ENCODE results near the gene DNM3.

The DNM3 gene

GRCh38 chr1:171828794-171829193, 12.5 kb upstream of the DNM3 start:
- Histone ChIP-seq H2BK15ac (ENCODE audit: low read depth, poor library complexity, severe bottlenecking) (no peak overlapping the region), H2BK5ac (ENCODE audit: low read depth, low read length, poor library complexity, severe bottlenecking) (no peak overlapping the region), H3K27me3 (ENCODE audit: control insufficient read depth in 1 of 2, insufficient read depth in 1 of 2, low read length in 2 of 2) (no peaks in the 10 kb centered on the region), H3K14ac (ENCODE audit: low read length in 2 of 2) (no peak overlapping the region), H3K36me3 (ENCODE audit: control insufficient read depth in 1 of 2, insufficient read depth in 2 of 2, low read depth in 1 of 2, low read length in 2 of 2) (no peaks in the 10 kb centered on the region), H4K91ac (ENCODE audit: low read length) (no peak overlapping the region), H4K8ac (ENCODE audit: low read length) (no peak overlapping the region), H3K27ac (ENCODE audit: low read length, poor library complexity, severe bottlenecking) (no peak overlapping the region), H3K4me2 (ENCODE audit: low read length, poor library complexity, severe bottlenecking) (no peak overlapping the region), H3K4me1 (ENCODE audit: control insufficient read depth, insufficient read depth, low read depth, low read length) (no peaks in the 10 kb centered on the region), H3K4ac (ENCODE audit: low read depth in 1 of 2, low read length in 2 of 2) (no peak overlapping the region), H3K18ac (ENCODE audit: low read depth in 1 of 2, low read length in 2 of 2) (no peak overlapping the region), H3K9me3 (ENCODE audit: control insufficient read depth, low read length) (peaks cover 8% of the 10 kb centered on the region), H2BK120ac (ENCODE audit: low read depth, low read length) (no peak overlapping the region), H2AK5ac (ENCODE audit: low read length, severe bottlenecking) (no peak overlapping the region), H3K9ac (ENCODE audit: low read length) (no peak overlapping the region), H3K4me3 (ENCODE audit: insufficient read depth in 1 of 2, low read depth in 1 of 2, low read length in 2 of 2) (no peak overlapping the region), H3K79me1 (replicated peaks; ENCODE audit: low read length, poor library complexity, severe bottlenecking) (no peaks in the 10 kb centered on the region), H3K23ac (ENCODE audit: low read length in 2 of 2) (no peak overlapping the region), H2BK12ac (ENCODE audit: low read length in 2 of 2) (no peak overlapping the region), H2AFZ (ENCODE audit: low read depth, low read length) (no peak overlapping the region)
- DNase-seq = no peak
- 93% methylated on average over 11 of the region's 11 CpGs for WGBS

GRCh38 chr1:171833091-171833825, 8.0 kb upstream of the DNM3 start:
- Histone ChIP-seq H3K14ac (ENCODE audit: low read length in 2 of 2) (no peak overlapping the region), H3K36me3 (ENCODE audit: control insufficient read depth in 1 of 2, insufficient read depth in 2 of 2, low read depth in 1 of 2, low read length in 2 of 2) (no peaks in the 10 kb centered on the region), H2BK120ac (ENCODE audit: low read depth, low read length) (no peak overlapping the region), H2BK12ac (ENCODE audit: low read length in 2 of 2) (no peak overlapping the region), H2BK5ac (ENCODE audit: low read depth, low read length, poor library complexity, severe bottlenecking) (no peak overlapping the region), H3K18ac (ENCODE audit: low read depth in 1 of 2, low read length in 2 of 2) (no peak overlapping the region), H3K9ac (ENCODE audit: low read length) (no peak overlapping the region), H3K4me1 (ENCODE audit: control insufficient read depth, insufficient read depth, low read depth, low read length) (no peaks in the 10 kb centered on the region), H3K23ac (ENCODE audit: low read length in 2 of 2) (no peak overlapping the region), H3K27ac (ENCODE audit: low read length, poor library complexity, severe bottlenecking) (no peak overlapping the region), H3K4me3 (ENCODE audit: insufficient read depth in 1 of 2, low read depth in 1 of 2, low read length in 2 of 2) (no peak overlapping the region), H4K8ac (ENCODE audit: low read length) (no peak overlapping the region), H3K27me3 (ENCODE audit: control insufficient read depth in 1 of 2, insufficient read depth in 1 of 2, low read length in 2 of 2) (no peaks in the 10 kb centered on the region), H3K9me3 (ENCODE audit: control insufficient read depth, low read length) (no peaks in the 10 kb centered on the region), H2BK15ac (ENCODE audit: low read depth, poor library complexity, severe bottlenecking) (no peak overlapping the region), H2AK5ac (ENCODE audit: low read length, severe bottlenecking) (no peak overlapping the region), H4K91ac (ENCODE audit: low read length) (no peak overlapping the region), H3K4me2 (ENCODE audit: low read length, poor library complexity, severe bottlenecking) (no peak overlapping the region), H2AFZ (ENCODE audit: low read depth, low read length) (no peak overlapping the region), H3K79me1 (replicated peaks; ENCODE audit: low read length, poor library complexity, severe bottlenecking) (no peaks in the 10 kb centered on the region), H3K4ac (ENCODE audit: low read depth in 1 of 2, low read length in 2 of 2) (no peak overlapping the region)
- DNase-seq = no peak
- WGBS = no CpG with 5 or more reads among the region's 4 CpGs

GRCh38 chr1:171834821-171835220, 6.5 kb upstream of the DNM3 start:
- Histone ChIP-seq H2BK12ac (ENCODE audit: low read length in 2 of 2) (no peak overlapping the region), H3K9me3 (ENCODE audit: control insufficient read depth, low read length) (no peaks in the 10 kb centered on the region), H3K4me3 (ENCODE audit: insufficient read depth in 1 of 2, low read depth in 1 of 2, low read length in 2 of 2) (no peak overlapping the region), H3K36me3 (ENCODE audit: control insufficient read depth in 1 of 2, insufficient read depth in 2 of 2, low read depth in 1 of 2, low read length in 2 of 2) (no peaks in the 10 kb centered on the region), H3K18ac (ENCODE audit: low read depth in 1 of 2, low read length in 2 of 2) (no peak overlapping the region), H3K79me1 (replicated peaks; ENCODE audit: low read length, poor library complexity, severe bottlenecking) (no peaks in the 10 kb centered on the region), H4K8ac (ENCODE audit: low read length) (no peak overlapping the region), H3K23ac (ENCODE audit: low read length in 2 of 2) (no peak overlapping the region), H4K91ac (ENCODE audit: low read length) (no peak overlapping the region), H2AFZ (ENCODE audit: low read depth, low read length) (no peak overlapping the region), H3K27ac (ENCODE audit: low read length, poor library complexity, severe bottlenecking) (no peak overlapping the region), H3K27me3 (ENCODE audit: control insufficient read depth in 1 of 2, insufficient read depth in 1 of 2, low read length in 2 of 2) (peaks cover 0 to 5% of the 10 kb centered on the region in 2 experiments), H3K14ac (ENCODE audit: low read length in 2 of 2) (no peak overlapping the region), H2BK15ac (ENCODE audit: low read depth, poor library complexity, severe bottlenecking) (no peak overlapping the region), H3K4me1 (ENCODE audit: control insufficient read depth, insufficient read depth, low read depth, low read length) (no peaks in the 10 kb centered on the region), H3K4me2 (ENCODE audit: low read length, poor library complexity, severe bottlenecking) (no peak overlapping the region), H3K9ac (ENCODE audit: low read length) (no peak overlapping the region), H2BK5ac (ENCODE audit: low read depth, low read length, poor library complexity, severe bottlenecking) (no peak overlapping the region), H2AK5ac (ENCODE audit: low read length, severe bottlenecking) (no peak overlapping the region), H2BK120ac (ENCODE audit: low read depth, low read length) (no peak overlapping the region), H3K4ac (ENCODE audit: low read depth in 1 of 2, low read length in 2 of 2) (no peak overlapping the region)
- no peak for DNase-seq
- 80% methylated on average over 2 of the region's 2 CpGs for WGBS

GRCh38 chr1:171835891-171836290, 5.4 kb upstream of the DNM3 start:
- Histone ChIP-seq H2BK120ac (ENCODE audit: low read depth, low read length) (no peak overlapping the region), H3K4ac (ENCODE audit: low read depth in 1 of 2, low read length in 2 of 2) (no peak overlapping the region), H3K14ac (ENCODE audit: low read length in 2 of 2) (no peak overlapping the region)

More at GRCh38 chr1:171835891-171836290, 5.4 kb upstream of the DNM3 start:
- DNase-seq = no peak
- Histone ChIP-seq H3K27ac (ENCODE audit: low read length, poor library complexity, severe bottlenecking) (no peak overlapping the region), H3K18ac (ENCODE audit: low read depth in 1 of 2, low read length in 2 of 2) (no peak overlapping the region), H3K4me2 (ENCODE audit: low read length, poor library complexity, severe bottlenecking) (no peak overlapping the region), H4K91ac (ENCODE audit: low read length) (no peak overlapping the region), H3K4me3 (ENCODE audit: insufficient read depth in 1 of 2, low read depth in 1 of 2, low read length in 2 of 2) (no peak overlapping the region), H3K79me1 (replicated peaks; ENCODE audit: low read length, poor library complexity, severe bottlenecking) (no peaks in the 10 kb centered on the region), H3K36me3 (ENCODE audit: control insufficient read depth in 1 of 2, insufficient read depth in 2 of 2, low read depth in 1 of 2, low read length in 2 of 2) (no peaks in the 10 kb centered on the region), H2BK5ac (ENCODE audit: low read depth, low read length, poor library complexity, severe bottlenecking) (no peak overlapping the region), H2BK12ac (ENCODE audit: low read length in 2 of 2) (no peak overlapping the region), H3K23ac (ENCODE audit: low read length in 2 of 2) (no peak overlapping the region), H3K27me3 (ENCODE audit: control insufficient read depth in 1 of 2, insufficient read depth in 1 of 2, low read length in 2 of 2) (peaks cover 0 to 5% of the 10 kb centered on the region in 2 experiments), H4K8ac (ENCODE audit: low read length) (no peak overlapping the region), H3K9ac (ENCODE audit: low read length) (no peak overlapping the region), H3K4me1 (ENCODE audit: control insufficient read depth, insufficient read depth, low read depth, low read length) (peaks cover 3% of the 10 kb centered on the region), H2BK15ac (ENCODE audit: low read depth, poor library complexity, severe bottlenecking) (no peak overlapping the region), H2AK5ac (ENCODE audit: low read length, severe bottlenecking) (no peak overlapping the region), H2AFZ (ENCODE audit: low read depth, low read length) (no peak overlapping the region), H3K9me3 (ENCODE audit: control insufficient read depth, low read length) (no peaks in the 10 kb centered on the region)
